ENCODE measurements around the gene NBR1.

GRCh38 chr17:43224146-43224705 is 53.2 kb downstream of the NBR1 start:
- TF ChIP-seq CTCF (IDR thresholded peaks at IDR 0.05): no peak
- TF ChIP-seq POLR2AphosphoS5 (IDR thresholded peaks at IDR 0.05): no peak
- no peak for TF ChIP-seq POLR2A (IDR thresholded peaks at IDR 0.05)

All from sigmoid colon (tissue), 4 donors.